ENCODE data around the gene HP1BP3.

- TF ChIP-seq CTCF (IDR thresholded peaks at IDR 0.05) (no peak), POLR2A (IDR thresholded peaks at IDR 0.05) (no peak), POLR2AphosphoS5 (IDR thresholded peaks at IDR 0.05; ENCODE audit: insufficient read depth in 1 of 2, low read depth in 1 of 2) (no peak)
Measured at GRCh38 chr1:20793236-20793635, 6.1 kb upstream of the HP1BP3 start.
